Stimulated activated CD4-positive, alpha-beta T cell treated with anti-CD3 and anti-CD28 coated beads, Interleukin-12 subunit alpha, Interleukin-12 subunit beta, amount 100 ng/mL, for 24 hours (primary cell): ENCODE data around the gene ITPKC.

ENCODE experiments used
- DNase-seq, 2 experiments: peaks; one replicate each; pipeline ENCODE4 v3.0.0-alpha.2; 2020; ENCODE audit warnings: low read depth in 2 of 2

Gene ITPKC

GRCh38 chr19:40690050-40690692 lies 26.7 kb upstream of the ITPKC start, which contains the start of gene NUMBL:
NUMBL (minus strand) TSS chr19:40690651; CDS start chr19:40690483, 168 bp downstream.
- no peak for DNase-seq

DNA sequence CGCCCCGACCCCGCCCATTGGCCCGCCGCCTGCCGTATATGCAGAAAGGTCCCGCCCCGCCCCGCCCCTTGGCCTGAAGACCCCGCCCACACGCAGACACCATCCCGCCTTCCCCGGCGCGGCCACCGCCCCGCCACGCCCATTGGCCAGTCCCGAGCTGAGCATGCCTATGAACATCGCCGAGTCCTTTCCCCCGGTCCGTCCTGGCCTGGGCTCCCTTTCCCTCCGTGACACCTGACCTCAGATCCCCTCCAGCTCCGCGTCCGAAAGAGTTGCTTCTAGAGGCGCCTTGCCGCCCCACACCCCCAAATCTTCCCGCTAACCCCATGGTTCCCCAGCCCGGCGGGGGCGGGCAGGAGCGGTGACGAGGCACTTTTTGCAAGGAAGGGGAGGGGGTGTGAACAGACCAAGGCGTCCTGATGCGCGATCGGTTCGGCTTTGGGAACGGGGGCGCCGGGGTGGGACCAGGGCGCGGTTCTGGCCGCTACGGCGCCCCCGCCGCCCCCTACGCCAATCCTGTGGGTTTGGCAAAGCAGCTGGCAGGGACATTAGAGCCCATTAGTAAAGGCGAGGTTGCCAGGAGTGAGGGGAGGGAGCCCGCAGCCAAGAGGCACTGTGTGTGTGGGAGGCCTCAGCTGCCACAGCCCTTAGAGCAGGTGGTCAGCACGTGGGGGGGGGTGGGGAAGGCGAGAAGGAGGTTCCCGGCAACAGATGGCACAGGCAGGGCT lies 26.1 kb upstream of the ITPKC start:
- DNase-seq, result peak; percentile 81 to 88

DNA sequence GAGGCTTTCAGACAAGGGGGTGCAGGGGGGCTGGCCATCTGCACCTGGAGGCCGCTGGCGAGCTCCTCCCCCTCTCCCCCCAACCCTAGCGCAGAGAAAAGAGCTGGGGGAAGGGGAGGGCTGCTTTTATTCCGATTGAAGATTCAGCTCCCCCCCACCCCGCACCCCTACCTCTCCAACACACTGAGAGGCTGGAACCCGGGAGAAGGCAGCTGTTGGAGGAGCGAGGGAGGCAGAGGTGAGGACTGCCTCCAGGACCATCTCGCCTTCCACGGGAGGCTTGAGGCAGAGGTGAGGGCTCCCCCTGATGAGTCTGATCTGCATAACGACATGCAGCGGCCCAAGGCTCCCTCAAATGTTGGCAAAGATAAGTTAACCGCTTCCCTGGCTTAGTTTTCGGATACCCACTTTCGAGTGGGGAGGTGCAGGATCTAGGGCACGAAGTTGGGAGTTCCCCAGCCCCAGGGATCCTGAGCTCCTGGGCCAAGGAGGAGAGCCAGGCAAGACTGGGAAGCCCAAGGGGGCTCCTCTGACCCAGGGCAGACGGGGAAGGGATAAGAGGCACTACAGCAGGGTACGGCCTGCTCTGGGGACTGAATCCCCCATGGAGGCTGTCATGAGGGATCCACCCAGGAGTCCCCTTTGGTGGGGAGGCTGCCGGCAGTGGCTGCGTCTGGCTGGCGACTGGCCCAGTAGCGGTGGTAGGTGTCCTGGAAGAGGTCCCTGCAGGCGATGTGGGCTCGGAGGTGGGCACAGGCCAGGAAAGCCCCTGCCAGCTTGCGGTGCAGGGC lies 25.3 kb upstream of the ITPKC start:
- no peak for DNase-seq

- no peak for DNase-seq
Measured at GRCh38 chr19:40692212-40692551, 24.7 kb upstream of the ITPKC start.

DNA sequence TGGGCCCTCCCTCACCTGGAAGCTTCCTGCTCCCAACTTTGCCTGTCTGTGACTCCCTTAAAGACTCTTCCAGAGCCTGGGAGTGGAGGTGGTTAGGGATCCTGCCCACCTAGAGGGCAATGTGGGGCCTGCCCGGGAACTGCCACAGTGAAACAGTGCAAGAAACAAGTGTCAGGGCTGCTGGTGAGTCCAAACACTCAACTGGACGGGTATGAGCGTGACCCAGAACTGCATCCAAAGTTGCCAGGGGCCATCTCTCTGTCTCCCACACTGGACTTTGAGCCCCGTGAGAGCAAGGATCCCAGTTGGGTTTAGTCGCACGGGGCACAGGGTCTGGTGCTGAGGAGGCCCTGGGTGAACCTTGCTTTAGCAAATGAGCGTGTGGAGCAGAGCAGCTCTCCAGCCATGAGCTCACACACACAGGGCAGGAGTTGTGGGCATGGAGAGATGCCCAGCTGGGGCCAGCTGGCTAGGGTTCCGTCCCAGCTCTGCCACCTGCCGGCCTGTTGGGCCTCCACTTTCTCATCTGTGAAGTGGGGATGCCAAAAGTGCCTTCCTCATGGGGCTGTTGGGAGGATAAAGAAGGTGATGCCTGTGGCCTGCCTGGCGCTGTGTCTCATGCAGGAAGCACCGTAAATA lies 23.6 kb upstream of the ITPKC start:
- no peak for DNase-seq

DNA sequence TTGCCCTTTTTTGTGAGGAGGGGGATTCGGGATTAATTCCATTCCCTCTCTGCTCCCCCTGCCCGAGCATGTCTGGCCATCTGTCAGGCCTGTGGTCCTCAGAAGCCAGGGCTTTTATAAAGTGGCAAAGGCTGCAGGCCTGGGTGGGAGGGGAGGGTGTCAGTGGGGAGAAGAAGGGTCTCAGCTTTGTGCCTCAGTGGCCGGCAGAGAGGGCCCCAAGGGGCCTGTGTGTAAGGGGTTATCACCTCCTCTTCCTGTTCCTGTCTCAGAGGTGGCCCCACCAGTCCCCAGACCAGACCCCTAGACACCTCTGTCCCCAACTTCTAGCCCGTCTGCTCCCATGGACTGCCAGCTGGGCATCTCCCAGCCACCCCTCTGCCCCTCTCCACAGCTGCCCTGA lies 23.0 kb upstream of the ITPKC start:
- no peak for DNase-seq

- DNase-seq, result no peak
Measured at GRCh38 chr19:40695881-40696280, 21.0 kb upstream of the ITPKC start.

DNA sequence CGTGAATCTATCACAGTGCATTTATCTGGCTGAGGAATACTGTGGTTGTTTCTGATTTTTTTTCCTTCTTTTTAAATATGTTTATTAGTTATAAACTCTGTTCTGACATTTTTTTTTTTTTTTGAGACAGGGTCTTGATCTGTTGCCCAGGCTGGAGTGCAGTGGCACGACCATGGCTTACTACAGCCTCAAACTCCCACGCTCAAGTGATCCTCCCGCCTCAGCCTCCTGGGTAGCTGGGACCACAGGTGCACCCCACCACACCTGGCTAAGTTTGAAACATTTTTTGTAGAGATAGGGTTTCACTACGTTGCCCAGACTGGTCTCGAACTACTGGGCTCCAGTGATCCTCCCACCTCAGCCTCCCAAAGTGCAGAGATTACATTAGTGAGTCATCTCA lies 19.9 kb upstream of the ITPKC start:
- no peak for DNase-seq

DNA sequence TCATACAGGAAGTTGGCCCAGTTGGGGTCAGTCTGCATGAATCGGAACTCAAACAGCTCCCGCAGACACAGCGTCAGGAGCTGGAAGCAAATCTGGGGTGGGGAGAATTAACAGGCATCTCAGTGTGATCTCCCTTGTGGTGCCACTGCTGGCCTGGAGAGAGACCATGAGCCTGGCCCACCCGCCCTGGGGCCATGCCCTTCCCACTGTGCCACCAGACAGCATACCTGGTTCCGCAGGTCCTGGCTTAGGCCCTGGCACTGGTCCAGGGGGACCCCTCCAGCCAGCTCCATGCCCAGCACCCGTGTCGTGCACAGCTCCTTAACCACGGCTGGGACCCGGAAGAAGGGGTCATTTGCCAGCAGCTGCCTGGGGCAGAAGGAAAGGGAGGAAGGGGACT lies 16.8 kb upstream of the ITPKC start:
- DNase-seq, result no peak

- no peak for DNase-seq
Measured at GRCh38 chr19:40701758-40702157, 15.2 kb upstream of the ITPKC start.

GRCh38 chr19:40702337-40703012 lies 14.4 kb upstream of the ITPKC start:
- no peak for DNase-seq

DNA sequence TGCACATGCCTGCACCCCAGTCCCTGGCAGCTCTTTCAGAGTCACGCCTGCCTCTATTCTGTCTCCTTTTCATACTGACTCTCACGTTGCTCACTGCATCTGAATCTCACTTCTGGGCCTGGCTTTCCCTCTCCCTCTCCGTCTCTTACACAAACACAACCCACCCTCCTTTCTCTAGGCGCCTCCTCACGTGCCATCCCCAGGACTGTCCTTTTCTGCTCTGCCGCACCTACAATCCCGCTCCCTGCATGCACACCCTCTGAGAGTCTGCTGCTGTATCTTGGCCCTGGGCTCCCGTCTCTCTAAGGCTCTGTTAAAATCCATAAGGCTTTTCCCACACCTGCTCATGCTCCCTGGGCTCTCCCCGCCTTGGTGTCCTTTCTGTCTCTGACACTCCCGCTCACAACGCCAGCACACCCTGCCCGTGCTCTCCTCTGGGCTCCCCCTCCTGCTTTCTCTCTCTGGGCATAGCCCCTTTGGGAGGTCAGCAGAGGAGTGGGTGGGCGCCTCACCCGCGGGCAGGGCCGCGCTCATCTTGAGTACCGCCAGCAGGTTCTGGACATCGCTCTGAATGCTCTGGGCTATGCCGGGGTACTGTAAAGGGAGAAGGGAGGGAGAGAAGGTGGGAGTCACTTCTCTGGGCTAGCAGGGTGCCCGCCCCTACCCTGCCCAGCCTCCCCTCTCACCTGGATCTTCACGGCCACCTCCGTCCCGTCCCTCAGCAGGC lies 13.7 kb upstream of the ITPKC start:
- DNase-seq, result no peak

DNA sequence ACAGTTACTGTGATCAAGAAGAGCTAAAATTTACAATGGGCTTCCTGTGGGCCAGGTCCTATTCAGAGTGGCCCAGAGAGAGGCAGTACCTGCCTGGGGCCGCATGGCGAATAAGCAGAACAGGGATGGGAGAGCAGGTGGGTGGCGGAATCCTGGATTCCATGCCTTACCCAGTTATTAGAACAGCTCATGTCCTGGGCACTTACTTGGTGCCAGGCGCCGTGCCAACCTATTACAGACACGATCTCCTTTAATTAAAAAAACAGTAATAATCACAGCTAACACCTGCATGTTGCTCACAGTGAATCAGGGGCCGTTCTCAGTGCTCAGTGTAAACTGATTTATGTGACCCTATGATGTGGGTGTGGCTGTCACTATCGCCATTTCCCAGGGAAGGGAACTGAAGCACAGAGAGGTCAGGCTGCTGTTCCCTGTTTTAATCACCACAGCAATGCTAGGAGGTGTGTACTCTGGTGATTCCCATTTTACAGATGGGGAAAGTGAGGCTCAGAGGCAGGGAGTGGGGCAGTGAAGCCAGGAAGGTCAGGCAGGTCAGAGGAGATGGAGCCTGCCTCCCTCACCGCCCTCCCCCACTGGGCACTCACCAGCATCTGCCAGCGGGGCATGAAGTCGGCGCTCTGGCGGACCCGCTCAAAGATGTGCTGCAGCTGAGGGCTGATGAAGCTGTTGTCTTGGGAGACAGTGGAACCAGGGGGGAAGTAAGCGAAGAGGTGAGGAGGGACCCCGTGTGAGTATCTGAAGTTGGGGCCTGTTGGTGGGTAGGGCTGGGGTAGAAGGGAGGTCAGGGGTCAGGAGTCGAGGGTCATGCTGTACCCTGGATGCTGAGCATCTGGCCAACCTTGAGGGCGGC lies 12.2 kb upstream of the ITPKC start:
- no peak for DNase-seq

GRCh38 chr19:40705362-40705651 lies 11.6 kb upstream of the ITPKC start:
- no peak for DNase-seq

GRCh38 chr19:40705950-40706619 lies 10.8 kb upstream of the ITPKC start:
- no peak for DNase-seq

DNA sequence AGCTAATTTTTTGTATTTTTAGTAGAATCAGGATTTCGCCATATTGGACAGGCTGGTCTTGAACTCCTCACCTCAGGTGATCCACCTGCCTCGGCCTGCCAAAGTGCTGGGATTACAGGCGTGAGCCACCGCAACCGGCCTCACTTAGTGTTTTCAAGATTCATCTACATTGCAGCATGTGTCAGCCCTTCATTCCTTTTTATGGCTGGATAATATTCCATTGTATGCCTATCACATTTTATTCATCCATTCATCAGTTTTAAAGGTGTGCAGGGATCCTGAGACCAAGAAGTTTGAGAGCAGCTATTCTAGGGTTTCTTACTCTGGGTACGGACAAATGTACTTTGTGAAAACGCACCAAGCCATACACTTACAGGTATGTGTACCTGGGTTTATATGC lies 9.3 kb upstream of the ITPKC start:
- no peak for DNase-seq

DNA sequence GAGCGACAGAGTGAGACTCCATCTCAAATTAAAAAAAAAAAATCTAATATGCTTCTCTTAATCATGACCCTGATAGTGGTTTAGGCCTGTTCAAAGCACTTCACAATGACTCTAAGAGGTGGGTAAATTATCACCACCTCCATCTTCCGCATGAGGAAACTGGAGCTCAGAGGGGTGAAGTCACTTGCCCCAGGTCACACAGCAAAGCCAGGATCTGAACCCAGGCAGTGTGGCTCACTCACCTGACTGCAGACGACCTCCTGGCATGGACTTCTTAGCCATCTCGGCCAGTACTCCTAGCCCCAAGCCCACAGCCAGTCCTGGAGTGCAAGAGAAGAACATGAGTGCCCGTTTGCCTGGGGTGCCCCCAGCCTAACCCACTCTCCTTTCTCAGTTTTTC lies 7.1 kb upstream of the ITPKC start:
- no peak for DNase-seq

- no peak for DNase-seq
Measured at GRCh38 chr19:40713939-40714338, 3.0 kb upstream of the ITPKC start.

DNA sequence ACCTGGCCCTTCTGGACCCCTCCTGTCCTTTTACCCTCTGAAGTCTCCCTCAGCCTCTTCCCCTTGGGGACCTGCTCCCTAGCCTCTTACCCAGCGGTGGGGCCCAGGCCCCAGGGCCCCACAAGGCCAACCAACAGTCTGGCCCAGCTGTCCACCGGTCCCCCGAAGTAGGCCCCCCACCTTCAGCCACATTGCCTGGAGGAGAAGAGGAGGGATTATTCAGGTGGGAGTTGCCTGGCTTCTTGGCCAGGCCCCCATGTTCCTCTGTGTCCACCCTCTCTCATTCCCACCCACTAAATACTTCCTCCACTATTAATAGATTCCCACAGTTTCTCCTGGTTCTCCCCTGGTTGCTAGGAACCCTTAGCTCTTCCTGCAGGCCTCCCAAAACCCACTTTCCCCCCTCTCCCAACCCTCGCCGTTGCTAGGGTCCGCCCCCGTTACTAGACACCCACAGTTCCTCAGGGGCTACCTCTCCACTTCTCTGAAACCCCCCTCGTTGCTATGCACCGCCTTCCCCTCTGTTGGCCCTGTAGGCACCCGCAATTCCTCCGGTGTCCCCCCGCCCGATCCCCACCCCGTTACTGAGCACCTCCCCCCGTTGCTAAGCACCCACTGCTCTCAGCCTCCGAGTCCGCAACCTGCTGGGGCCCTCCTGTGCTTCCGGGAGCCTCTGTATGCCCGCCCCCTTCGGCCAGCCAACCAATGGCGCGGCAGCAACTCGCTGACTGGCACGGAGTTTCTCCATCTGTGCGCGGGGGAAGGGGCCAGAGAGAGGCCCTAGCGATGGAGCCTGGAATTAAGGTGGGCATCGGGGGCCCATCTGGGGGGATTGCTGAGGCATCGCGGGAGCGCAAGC lies 2.2 kb upstream of the ITPKC start:
- peak; percentile 84 to 91 for DNase-seq
